Gastrocnemius medialis (tissue), 4 donors: Measurements from ENCODE around the gene DDX51. TPM values are rescaled to one million over a fixed set of nuclear protein-coding genes. Genes with fewer than 3 reads are reported as not detected.

Experiments
- ATAC-seq, 2 donors: fragments of 150-250 bp; one replicate each; pipeline ENCODE4 v1.9.1; 2016
- DNase-seq, 2 donors: peaks; one replicate each; pipeline ENCODE4 v3.0.0-alpha.2; 2019
- H3K27ac ChIP-seq, 4 donors: fragments of 200-600 bp; sonication (generic); 1 replicate in 1 of 4; 2 replicates in 3 of 4; pipeline ENCODE4 v1.5.1; 2016 to 2018; ENCODE audit warnings: mild to moderate bottlenecking in 2 of 4, moderate library complexity in 1 of 4
- H3K27me3 ChIP-seq, 3 donors: fragments of 200-600 bp; sonication (generic) in 2 of 3; 1 replicate in 1 of 3; 2 replicates in 2 of 3; pipeline versions ENCODE4 v1.5.1 to v1.6.0; 2016 to 2019; ENCODE audit warnings: mild to moderate bottlenecking in 1 of 3, moderate library complexity in 1 of 3
- H3K36me3 ChIP-seq, 2 donors: fragments of 200-600 bp; sonication (generic) in 1 of 2; one replicate each; pipeline ENCODE4 v1.5.1; 2017 to 2018
- H3K4me1 ChIP-seq, 2 donors: fragments of 200-600 bp; sonication (generic) in 1 of 2; one replicate each; pipeline ENCODE4 v1.5.1; 2016 to 2017; ENCODE audit warnings: mild to moderate bottlenecking in 2 of 2
- H3K4me3 ChIP-seq, 4 donors: fragments of 200-600 bp; sonication (generic) in 3 of 4; 1 replicate in 1 of 4; 2 replicates in 3 of 4; pipeline ENCODE4 v1.5.1; 2016 to 2019; ENCODE audit warnings: mild to moderate bottlenecking in 2 of 4
- H3K9me3 ChIP-seq, 3 donors: fragments of 200-600 bp; sonication (generic) in 2 of 3; 1 replicate in 1 of 3; 2 replicates in 2 of 3; pipeline ENCODE4 v1.5.1; 2016 to 2019
- POLR2A ChIP-seq, 2 donors: fragments of 450-650 bp; IDR thresholded peaks; one replicate each; pipeline ENCODE4 v1.6.1; 2017; ENCODE audit warnings: antibody characterized with exemption in 2 of 2, mild to moderate bottlenecking in 2 of 2, moderate library complexity in 2 of 2
- in situ Hi-C, 4 donors: fragments of 200-750 bp; cut with MboI; loops; one replicate each; pipeline versions ENCODE4 v1.15.0 to v1.8.0; 2017; ENCODE audit warnings: low sequenced_read_pairs in 4 of 4
- intact Hi-C: fragments of 100-400 bp; cut with DNase I; formaldehyde crosslinking; loops from one replicate; pipeline ENCODE4 v1.15.1; 2023; ENCODE audit warnings: low total_unique reads
- total RNA-seq, 4 donors: library from RNA; depleted of rRNA; stranded (reverse); fragments of >200 nt; gene quantifications; one replicate each; pipeline versions ENCODE4 v1.1.0 to v1.2.3, GENCODE V29; 2016
- TF ChIP-seq, protein P1 (sequence below), 5 experiments: fragments of 450-650 bp in 3 of 5; fragments of 200-600 bp in 2 of 5; sonication (generic) in 2 of 5; IDR thresholded peaks in 4 of 5; conservative IDR thresholded peaks in 1 of 5; 1 replicate in 4 of 5; 2 replicates in 1 of 5; pipeline ENCODE4 v1.5.1; 2016 to 2019; ENCODE audit warnings: antibody characterized with exemption in 5 of 5, mild to moderate bottlenecking in 3 of 5, moderate library complexity in 3 of 5

The DDX51 gene
- total RNA-seq, 4 donors from 2014 or later, result 5.8 to 7.8 (median 6.5) TPM

DNA sequence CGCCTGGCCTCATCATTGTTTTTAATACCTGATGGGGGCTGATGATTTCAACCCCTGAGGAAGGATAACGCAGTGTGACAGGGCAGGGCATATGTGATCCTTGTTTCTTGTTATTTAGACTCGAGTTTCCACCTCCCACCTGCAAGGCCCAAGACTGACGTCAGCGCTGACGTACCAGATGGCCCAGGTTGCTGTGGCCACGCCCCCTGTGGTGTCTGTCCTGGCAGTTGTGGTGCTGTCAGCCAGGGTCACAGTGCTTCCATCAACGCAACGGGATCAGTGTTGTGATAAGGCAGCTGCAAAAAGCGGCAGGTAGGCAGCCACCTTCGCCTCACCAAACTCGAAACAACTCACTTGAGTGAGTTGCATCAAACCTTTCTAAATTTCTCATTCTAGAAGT, 18.4 kb downstream of the DDX51 start:
- ATAC-seq, result no peak
- Histone ChIP-seq H3K36me3 (peaks cover 0 to 69% of the 10 kb centered on the region in 2 donors), H3K27ac (no peak overlapping the region), H3K4me3 (no peak overlapping the region), H3K27me3 (no peaks in the 10 kb centered on the region), H3K9me3 (no peaks in the 10 kb centered on the region), H3K4me1 (no peaks in the 10 kb centered on the region)
- DNase-seq, result no peak
- in situ Hi-C loops, result no loop called here
- TF ChIP-seq, protein P1, sequence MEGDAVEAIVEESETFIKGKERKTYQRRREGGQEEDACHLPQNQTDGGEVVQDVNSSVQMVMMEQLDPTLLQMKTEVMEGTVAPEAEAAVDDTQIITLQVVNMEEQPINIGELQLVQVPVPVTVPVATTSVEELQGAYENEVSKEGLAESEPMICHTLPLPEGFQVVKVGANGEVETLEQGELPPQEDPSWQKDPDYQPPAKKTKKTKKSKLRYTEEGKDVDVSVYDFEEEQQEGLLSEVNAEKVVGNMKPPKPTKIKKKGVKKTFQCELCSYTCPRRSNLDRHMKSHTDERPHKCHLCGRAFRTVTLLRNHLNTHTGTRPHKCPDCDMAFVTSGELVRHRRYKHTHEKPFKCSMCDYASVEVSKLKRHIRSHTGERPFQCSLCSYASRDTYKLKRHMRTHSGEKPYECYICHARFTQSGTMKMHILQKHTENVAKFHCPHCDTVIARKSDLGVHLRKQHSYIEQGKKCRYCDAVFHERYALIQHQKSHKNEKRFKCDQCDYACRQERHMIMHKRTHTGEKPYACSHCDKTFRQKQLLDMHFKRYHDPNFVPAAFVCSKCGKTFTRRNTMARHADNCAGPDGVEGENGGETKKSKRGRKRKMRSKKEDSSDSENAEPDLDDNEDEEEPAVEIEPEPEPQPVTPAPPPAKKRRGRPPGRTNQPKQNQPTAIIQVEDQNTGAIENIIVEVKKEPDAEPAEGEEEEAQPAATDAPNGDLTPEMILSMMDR (IDR thresholded peaks at IDR 0.05 in 4 of 5, conservative IDR thresholded peaks at IDR 0.05 in 1 of 5), result no peak
- intact Hi-C loops, result no loop called here

DNA sequence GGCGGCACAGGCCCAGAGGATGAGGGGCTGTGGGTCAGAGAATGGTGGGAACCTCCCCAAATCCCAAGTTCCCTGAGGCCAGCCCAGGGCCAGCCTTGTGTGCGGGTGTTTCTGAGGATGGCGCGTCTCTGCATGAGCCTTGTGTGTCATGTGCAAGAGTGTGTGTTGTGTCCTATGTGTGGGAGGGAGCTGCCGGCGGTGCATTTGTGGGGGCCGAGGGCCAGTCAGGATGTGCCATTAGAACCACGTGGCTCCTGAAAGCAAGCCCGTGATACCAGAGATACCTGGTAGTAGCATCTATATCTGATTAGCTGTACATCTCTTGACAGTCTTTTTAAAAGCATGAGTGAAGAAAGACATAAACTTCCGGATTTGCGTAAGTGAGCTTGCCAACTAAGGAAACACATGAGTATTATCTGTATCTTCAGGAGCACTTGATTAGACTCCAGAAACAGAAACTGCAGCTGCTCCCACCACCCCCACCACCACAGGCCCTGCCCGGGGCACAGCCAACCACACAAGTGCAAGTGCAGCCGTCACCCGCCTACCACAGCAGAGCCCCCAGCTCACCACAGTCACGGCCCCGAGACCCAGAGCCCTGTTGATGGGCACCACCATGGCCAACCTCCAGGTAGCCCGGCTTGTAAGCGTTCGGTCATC, 19.2 kb downstream of the DDX51 start:
- Histone ChIP-seq H3K27me3 (no peaks in the 10 kb centered on the region), H3K27ac (no peak overlapping the region), H3K4me1 (no peaks in the 10 kb centered on the region), H3K4me3 (no peak overlapping the region), H3K9me3 (no peaks in the 10 kb centered on the region), H3K36me3 (peaks cover 0 to 69% of the 10 kb centered on the region in 2 donors)
- DNase-seq (no peak), ATAC-seq (no peak)
- intact Hi-C loops, result no loop called here
- TF ChIP-seq POLR2A (IDR thresholded peaks at IDR 0.05), result no peak
- TF ChIP-seq, protein P1 (IDR thresholded peaks at IDR 0.05 in 4 of 5, conservative IDR thresholded peaks at IDR 0.05 in 1 of 5), result no peak
- in situ Hi-C loops, result no loop called here

DNA sequence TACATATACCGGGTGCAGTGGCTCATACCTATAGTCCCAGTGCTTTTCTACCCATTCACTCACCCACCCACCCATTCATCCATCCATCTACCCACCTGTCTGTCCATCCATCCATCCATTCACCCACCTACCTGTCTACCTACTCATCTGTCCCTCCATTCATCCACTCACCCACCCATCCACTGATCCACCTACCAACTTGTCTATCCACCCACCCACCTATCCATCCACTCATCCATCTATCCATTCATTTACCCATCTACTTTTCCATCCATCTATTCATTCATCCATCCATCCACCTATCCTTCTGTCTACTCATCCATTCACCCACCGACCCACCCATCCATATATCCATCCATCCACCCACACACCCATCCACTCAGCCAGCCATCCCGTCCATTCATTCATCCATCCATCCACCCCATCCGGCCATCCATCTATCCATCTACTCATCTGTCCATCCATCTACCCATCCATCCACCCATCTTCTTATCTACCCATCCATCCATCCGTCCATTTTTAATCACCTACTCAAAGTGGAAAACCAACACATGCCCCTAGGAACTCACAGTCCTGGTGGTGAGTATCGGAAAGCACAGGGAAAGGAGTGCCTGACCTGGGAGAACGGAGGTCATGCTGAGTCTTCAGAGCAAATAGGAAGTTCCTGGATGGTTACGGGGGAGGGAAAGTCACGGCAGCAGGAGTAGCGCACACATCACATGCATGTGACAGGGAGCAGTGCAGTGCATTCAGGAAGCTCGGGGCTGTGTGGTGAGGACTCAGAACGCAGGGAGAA, 20.0 kb downstream of the DDX51 start:
- intact Hi-C loops, result no loop called here

DNA sequence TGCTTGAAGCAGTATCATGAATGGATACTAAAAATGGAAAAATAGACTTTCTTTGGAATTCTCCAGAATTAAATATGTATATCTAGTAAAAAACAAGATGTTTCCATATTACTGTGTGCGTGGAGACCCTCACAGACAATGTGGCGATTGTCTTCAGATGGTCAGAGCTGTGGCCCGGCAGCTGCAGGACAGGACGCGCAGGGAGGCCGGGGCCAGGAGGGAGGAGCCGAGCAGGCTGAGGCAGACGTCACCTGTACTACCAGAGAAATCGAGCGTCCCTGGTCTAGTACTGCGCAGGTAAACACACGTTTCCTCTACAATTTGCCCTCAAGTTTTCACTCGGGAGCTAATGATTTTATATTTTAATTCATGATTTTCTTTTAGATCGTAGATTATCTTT, 22.8 kb downstream of the DDX51 start:
- H3K27ac ChIP-seq, result no peak overlapping the region
- DNase-seq (no peak), ATAC-seq (no peak)
- H3K27me3 ChIP-seq, result no peaks in the 10 kb centered on the region
- H3K4me3 ChIP-seq, result no peak overlapping the region
- in situ Hi-C loops, result no loop called here
- H3K4me1 ChIP-seq, result no peaks in the 10 kb centered on the region
- intact Hi-C loops, result no loop called here
- TF ChIP-seq POLR2A (IDR thresholded peaks at IDR 0.05), result no peak
- TF ChIP-seq, protein P1 (IDR thresholded peaks at IDR 0.05 in 4 of 5, conservative IDR thresholded peaks at IDR 0.05 in 1 of 5), result no peak
- H3K9me3 ChIP-seq, result no peaks in the 10 kb centered on the region
- peaks cover 0 to 46% of the 10 kb centered on the region in 2 donors for H3K36me3 ChIP-seq

More for the DNA sequence above, 20.0 kb downstream of the DDX51 start:
- Histone ChIP-seq H3K4me3 (no peak overlapping the region), H3K27ac (no peak overlapping the region), H3K36me3 (peaks cover 0 to 63% of the 10 kb centered on the region in 2 donors), H3K27me3 (no peaks in the 10 kb centered on the region), H3K9me3 (no peaks in the 10 kb centered on the region), H3K4me1 (no peaks in the 10 kb centered on the region)
- TF ChIP-seq, protein P1 (IDR thresholded peaks at IDR 0.05 in 4 of 5, conservative IDR thresholded peaks at IDR 0.05 in 1 of 5), result no peak
- TF ChIP-seq POLR2A (IDR thresholded peaks at IDR 0.05), result no peak
- DNase-seq (no peak), ATAC-seq (no peak)
- in situ Hi-C loops, result no loop called here
